ENCODE data around the gene CHPF.

GRCh38 chr2:219567791-219568361 lies 24.3 kb upstream of the CHPF start:
- TF ChIP-seq CTCF (IDR thresholded peaks at IDR 0.05; ENCODE audit: insufficient read depth, low read depth, low read length) (no peak), EZH2 (IDR thresholded peaks at IDR 0.05; ENCODE audit: insufficient read depth, low read length) (no peak)

All from astrocyte (in vitro differentiated cells and primary cell).